Transverse colon (tissue), 4 donors: ENCODE results near the gene STX8.

ENCODE experiments used
- EP300 ChIP-seq: sonication (generic); formaldehyde crosslinking; IDR thresholded peaks from one replicate; pipeline ENCODE4 v1.6.1; 2017; ENCODE audit warnings: antibody characterized with exemption, low read depth
- POLR2A ChIP-seq: fragments of 450-650 bp; IDR thresholded peaks from one replicate; pipeline ENCODE4 v1.6.1; 2016; ENCODE audit warnings: antibody characterized with exemption, mild to moderate bottlenecking, moderate library complexity
- POLR2AphosphoS5 ChIP-seq, 3 donors: sonication (generic); formaldehyde crosslinking; IDR thresholded peaks; one replicate each; pipeline ENCODE4 v1.6.1; 2016; ENCODE audit warnings: antibody characterized with exemption in 3 of 3
- TF ChIP-seq, protein P1 (sequence below), 5 experiments: fragments of 200-600 bp in 3 of 5; fragments of 450-650 bp in 2 of 5; sonication (generic) in 3 of 5; IDR thresholded peaks; 1 replicate in 2 of 5; 2 replicates in 3 of 5; pipeline ENCODE4 v1.5.1; 2016 to 2017; ENCODE audit warnings: antibody characterized with exemption in 5 of 5, inconsistent platforms in 3 of 5, mild to moderate bottlenecking in 2 of 5, moderate library complexity in 1 of 5

DNA sequence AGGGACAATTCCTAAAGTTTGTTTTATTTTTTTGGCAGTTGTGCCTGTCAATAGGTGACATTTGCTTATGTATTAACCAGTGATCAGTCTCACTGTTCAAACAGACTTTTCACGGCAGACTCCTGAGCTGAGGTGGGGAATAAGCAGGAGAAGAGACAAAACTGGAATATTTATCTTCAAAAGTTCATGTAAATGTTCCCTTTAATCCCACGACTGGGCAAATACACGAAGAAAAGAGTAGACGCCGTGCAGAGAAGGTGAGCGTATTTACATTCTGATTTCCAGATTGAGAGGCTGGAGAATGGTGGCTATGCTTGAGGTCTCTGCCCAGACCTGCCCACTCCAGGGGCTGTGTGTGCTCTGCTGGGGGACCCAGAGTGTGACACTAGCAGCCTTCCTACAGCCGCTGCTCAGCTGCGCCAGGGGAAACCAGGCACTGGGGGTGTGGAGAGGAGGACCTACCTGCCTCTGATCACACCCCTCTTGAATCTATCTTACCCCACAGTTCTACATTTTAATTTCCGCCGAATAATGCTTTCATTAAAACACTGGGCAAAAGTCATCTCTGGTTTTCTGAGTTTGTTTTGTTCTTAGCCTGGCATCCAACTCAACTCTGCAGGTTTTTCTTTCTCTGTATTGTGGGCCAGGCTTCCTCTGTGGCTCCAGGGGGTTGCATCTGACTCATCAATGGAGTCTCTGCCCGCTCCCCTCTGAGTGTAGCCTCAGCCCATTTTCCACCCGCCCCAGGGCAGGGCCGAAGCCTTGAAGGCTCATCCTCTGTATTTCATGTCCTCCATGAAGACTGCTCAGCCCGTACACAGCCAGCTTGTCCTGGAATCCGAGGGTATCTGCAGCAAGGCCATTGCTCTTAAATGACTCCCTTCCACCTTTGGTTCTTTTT is 317.3 kb downstream of the STX8 start:
- TF ChIP-seq, protein P1, sequence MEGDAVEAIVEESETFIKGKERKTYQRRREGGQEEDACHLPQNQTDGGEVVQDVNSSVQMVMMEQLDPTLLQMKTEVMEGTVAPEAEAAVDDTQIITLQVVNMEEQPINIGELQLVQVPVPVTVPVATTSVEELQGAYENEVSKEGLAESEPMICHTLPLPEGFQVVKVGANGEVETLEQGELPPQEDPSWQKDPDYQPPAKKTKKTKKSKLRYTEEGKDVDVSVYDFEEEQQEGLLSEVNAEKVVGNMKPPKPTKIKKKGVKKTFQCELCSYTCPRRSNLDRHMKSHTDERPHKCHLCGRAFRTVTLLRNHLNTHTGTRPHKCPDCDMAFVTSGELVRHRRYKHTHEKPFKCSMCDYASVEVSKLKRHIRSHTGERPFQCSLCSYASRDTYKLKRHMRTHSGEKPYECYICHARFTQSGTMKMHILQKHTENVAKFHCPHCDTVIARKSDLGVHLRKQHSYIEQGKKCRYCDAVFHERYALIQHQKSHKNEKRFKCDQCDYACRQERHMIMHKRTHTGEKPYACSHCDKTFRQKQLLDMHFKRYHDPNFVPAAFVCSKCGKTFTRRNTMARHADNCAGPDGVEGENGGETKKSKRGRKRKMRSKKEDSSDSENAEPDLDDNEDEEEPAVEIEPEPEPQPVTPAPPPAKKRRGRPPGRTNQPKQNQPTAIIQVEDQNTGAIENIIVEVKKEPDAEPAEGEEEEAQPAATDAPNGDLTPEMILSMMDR (IDR thresholded peaks at IDR 0.05) = no peak
- TF ChIP-seq POLR2A = no peak
- TF ChIP-seq EP300 = no peak
- no peak for TF ChIP-seq POLR2AphosphoS5 (IDR thresholded peaks at IDR 0.05)
